Measurements from ENCODE around the gene CILP. TPM values are rescaled to one million over a fixed set of nuclear protein-coding genes. Genes with fewer than 3 reads are reported as not detected.

Gene CILP
- total RNA-seq, 1 experiment from 2014 or later: not detected

DNA sequence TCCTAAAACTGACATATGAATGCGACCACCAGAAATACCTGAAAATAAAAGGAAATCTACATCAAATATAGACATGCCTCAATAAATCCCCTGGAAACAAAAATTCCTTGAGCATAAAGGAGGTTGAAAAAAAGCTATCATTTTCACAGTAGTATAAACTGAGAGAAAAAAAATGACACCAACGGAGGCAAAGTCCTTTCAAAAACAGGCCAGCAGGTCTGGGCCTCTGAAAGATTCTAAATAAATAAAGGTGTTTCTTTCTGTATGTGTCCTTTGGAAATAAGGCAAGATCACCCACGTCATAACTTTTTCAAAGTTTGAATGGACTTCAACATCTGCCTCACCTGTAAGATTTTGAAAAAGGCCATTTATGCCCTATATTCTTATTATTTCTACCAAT lies 31.1 kb downstream of the CILP start:
- DNase-seq (ENCODE audit: low read depth): no peak
- in situ Hi-C loops (cut with HindIII; ENCODE audit: low pct_unique_long_range_greater_than_20kb, low sequenced_read_pairs): no loop called here

GRCh38 chr15:65177901-65178300 lies 33.4 kb downstream of the CILP start:
- in situ Hi-C loops (cut with HindIII; ENCODE audit: low pct_unique_long_range_greater_than_20kb, low sequenced_read_pairs): no loop called here

GRCh38 chr15:65176056-65176455 lies 35.2 kb downstream of the CILP start:
- in situ Hi-C loops (cut with HindIII; ENCODE audit: low pct_unique_long_range_greater_than_20kb, low sequenced_read_pairs): no loop called here
- DNase-seq (ENCODE audit: low read depth): no peak

More at GRCh38 chr15:65177901-65178300, 33.4 kb downstream of the CILP start:
- DNase-seq (ENCODE audit: low read depth): no peak

DNA sequence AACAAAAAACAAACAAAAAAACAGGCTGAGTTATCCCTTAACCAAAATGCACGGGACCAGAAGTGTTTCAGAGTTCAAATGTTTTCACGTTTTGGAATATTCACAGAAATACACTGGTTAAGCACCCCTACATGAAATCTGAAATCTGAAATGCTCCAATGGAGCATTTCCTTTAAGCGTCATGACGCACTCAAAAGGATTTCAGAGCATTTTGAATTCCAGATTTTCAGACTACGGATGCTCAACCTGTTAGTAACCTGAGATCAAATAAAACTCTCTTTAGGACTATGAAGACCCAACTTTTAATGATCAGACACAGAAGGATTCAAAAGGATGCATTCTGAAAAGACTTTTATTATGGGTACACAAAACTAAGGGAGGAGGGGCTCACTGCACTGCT lies 35.8 kb downstream of the CILP start:
- peak; percentile 74 for DNase-seq (ENCODE audit: low read depth)
- in situ Hi-C loops (cut with HindIII; ENCODE audit: low pct_unique_long_range_greater_than_20kb, low sequenced_read_pairs): no loop called here

- DNase-seq (ENCODE audit: low read depth): no peak
- in situ Hi-C loops (cut with HindIII; ENCODE audit: low pct_unique_long_range_greater_than_20kb, low sequenced_read_pairs): no loop called here
Observed at GRCh38 chr15:65174509-65174908, 36.8 kb downstream of the CILP start.

DNA sequence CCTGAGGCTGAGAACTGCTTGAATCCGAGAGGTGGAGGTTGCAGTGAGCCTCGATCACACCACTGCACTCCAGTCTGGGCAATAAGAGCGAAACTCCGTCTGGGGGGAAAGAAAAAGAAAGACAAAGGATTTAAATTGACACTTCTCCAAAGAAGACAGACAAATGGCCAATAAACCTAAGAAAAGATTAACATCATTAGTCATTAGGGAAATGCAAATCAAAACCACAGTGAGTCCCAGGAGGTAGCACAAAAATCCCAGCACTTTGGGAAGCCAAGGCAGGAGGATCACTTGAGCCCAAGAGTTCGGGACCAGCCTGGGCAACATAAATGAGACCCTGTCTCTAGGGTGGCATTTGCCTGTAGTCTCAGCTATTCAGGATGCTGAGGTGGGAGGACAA lies 38.7 kb downstream of the CILP start:
- in situ Hi-C loops (cut with HindIII; ENCODE audit: low pct_unique_long_range_greater_than_20kb, low sequenced_read_pairs): no loop called here
- DNase-seq (ENCODE audit: low read depth): no peak

GRCh38 chr15:65171428-65171827 lies 39.8 kb downstream of the CILP start:
- DNase-seq (ENCODE audit: low read depth): no peak
- in situ Hi-C loops (cut with HindIII; ENCODE audit: low pct_unique_long_range_greater_than_20kb, low sequenced_read_pairs): no loop called here

- in situ Hi-C loops (cut with HindIII; ENCODE audit: low pct_unique_long_range_greater_than_20kb, low sequenced_read_pairs): no loop called here
- no peak for DNase-seq (ENCODE audit: low read depth)
Observed at GRCh38 chr15:65165875-65166274, 45.4 kb downstream of the CILP start.

DNA sequence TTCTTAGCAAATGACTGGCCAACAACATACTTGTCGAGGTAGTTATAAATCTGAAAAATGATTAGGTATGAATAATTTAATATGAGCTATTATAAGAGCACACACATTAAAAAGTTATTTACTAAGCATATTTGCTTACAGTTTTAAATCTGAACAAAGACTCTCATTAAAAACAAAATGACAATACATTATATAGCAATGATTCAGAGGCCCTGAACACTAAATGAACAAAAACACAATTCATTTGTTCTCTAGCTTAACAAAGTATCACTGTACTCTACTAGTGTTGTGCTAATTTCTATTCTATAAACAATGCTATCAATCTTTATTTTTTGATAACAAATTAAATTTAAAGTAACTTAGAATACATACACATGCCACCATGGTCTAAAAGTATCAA lies 47.1 kb downstream of the CILP start:
- in situ Hi-C loops (cut with HindIII; ENCODE audit: low pct_unique_long_range_greater_than_20kb, low sequenced_read_pairs): no loop called here

DNA sequence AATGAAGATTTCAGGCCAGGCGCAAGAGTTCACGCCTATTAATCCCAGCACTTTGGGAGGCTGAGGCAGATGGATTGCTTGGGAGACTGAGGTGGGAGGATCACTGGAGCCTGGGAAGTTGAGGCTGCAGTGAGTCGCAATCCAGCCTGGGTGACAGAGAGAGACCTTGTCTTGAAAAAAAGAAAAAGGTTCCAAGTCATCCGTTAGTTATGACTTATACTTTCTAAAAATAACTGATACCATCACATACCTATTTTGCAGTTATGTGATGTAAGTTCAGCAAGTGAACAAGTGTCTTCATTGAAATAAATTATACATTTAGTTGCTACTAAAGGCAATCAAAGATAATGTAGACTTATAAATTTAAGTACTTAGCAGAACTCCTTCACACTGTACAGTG lies 48.2 kb downstream of the CILP start:
- in situ Hi-C loops (cut with HindIII; ENCODE audit: low pct_unique_long_range_greater_than_20kb, low sequenced_read_pairs): no loop called here
- DNase-seq (ENCODE audit: low read depth): no peak

More for the DNA sequence above, 47.1 kb downstream of the CILP start:
- no peak for DNase-seq (ENCODE audit: low read depth)

GRCh38 chr15:65156692-65157091 lies 54.6 kb downstream of the CILP start:
- in situ Hi-C loops (cut with HindIII; ENCODE audit: low pct_unique_long_range_greater_than_20kb, low sequenced_read_pairs): no loop called here
- no peak for DNase-seq (ENCODE audit: low read depth)

DNA sequence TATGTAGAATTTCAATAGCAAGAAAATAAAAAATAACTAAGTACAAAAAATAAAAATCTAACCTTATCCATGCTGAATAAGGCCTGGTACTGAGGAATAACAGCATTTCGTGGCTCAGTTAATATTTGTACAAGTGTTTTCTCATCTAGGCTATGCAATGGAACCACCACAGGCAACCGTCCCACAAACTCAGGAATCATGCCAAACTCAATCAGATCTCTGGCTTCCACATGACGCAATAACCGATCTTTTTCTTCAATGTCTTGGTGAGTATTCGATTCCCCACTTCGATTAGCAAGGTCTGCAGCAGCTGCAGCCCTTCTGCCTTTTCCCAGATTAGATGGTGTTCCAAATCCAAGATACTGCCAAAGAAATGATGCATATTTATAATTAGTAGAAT lies 56.6 kb downstream of the CILP start:
- in situ Hi-C loops (cut with HindIII; ENCODE audit: low pct_unique_long_range_greater_than_20kb, low sequenced_read_pairs): no loop called here
- no peak for DNase-seq (ENCODE audit: low read depth)

DNA sequence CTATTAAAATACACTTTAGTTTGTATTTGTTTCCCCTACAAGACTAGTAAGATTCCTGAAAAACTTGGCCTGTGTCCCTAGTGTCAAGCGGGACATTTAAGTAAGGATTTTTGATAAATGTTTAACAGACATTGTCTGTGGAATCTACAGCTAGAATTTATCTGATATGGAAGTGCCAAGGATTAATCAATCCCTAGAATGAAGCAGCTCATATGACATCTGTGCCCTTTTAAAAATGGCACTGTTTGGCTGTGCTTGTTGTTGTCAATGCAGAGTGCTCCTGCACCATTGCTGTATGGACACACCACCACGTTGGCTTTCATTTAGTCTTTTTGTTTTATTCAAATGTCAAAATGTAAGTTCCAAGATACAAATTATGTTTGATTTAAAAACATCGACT lies 63.4 kb downstream of the CILP start:
- in situ Hi-C loops (cut with HindIII; ENCODE audit: low pct_unique_long_range_greater_than_20kb, low sequenced_read_pairs): no loop called here

GRCh38 chr15:65146438-65146837 lies 64.8 kb downstream of the CILP start:
- in situ Hi-C loops (cut with HindIII; ENCODE audit: low pct_unique_long_range_greater_than_20kb, low sequenced_read_pairs): no loop called here
- DNase-seq (ENCODE audit: low read depth): no peak

More for the DNA sequence above, 63.4 kb downstream of the CILP start:
- DNase-seq (ENCODE audit: low read depth): no peak

Other genes starting within 250 kb of the CILP start
- 74.7 and 93.8 TPM in 2 replicates for gene SPG21, start 221.6 kb downstream of the CILP start, total RNA-seq (2014; rRNA removed; shearing (Covaris generic); ENCODE audit: low replicate concordance)
- gene MTFMT, start 181.8 kb downstream of the CILP start, total RNA-seq (2014; rRNA removed; shearing (Covaris generic); ENCODE audit: low replicate concordance): 23.6 and 28.2 TPM in 2 replicates
- not detected in 2 replicates for gene SLC51B, start 166.1 kb downstream of the CILP start, total RNA-seq (2014; rRNA removed; shearing (Covaris generic); ENCODE audit: low replicate concordance)
- not detected in 2 replicates for gene RASL12, start 143.5 kb downstream of the CILP start, total RNA-seq (2014; rRNA removed; shearing (Covaris generic); ENCODE audit: low replicate concordance)
- not detected in 2 replicates for gene KBTBD13, start 134.7 kb downstream of the CILP start, total RNA-seq (2014; rRNA removed; shearing (Covaris generic); ENCODE audit: low replicate concordance)
- not detected in 2 replicates for gene UBAP1L, start 96.3 kb downstream of the CILP start, total RNA-seq (2014; rRNA removed; shearing (Covaris generic); ENCODE audit: low replicate concordance)
- gene PDCD7, start 77.7 kb downstream of the CILP start, total RNA-seq (2014; rRNA removed; shearing (Covaris generic); ENCODE audit: low replicate concordance): 28.6 and 30.4 TPM in 2 replicates
- gene CLPX, start 26.1 kb downstream of the CILP start, total RNA-seq (2014; rRNA removed; shearing (Covaris generic); ENCODE audit: low replicate concordance): 21.2 and 22.8 TPM in 2 replicates
- 10.0 and 16.9 TPM in 2 replicates for gene PARP16, start 75.4 kb upstream of the CILP start, total RNA-seq (2014; rRNA removed; shearing (Covaris generic); ENCODE audit: low replicate concordance)
- gene RNU5A-1, start 84.6 kb upstream of the CILP start, total RNA-seq (2014; rRNA removed; shearing (Covaris generic); ENCODE audit: low replicate concordance): not detected in 2 replicates
- not detected in 2 replicates for gene RNU5B-1, start 93.2 kb upstream of the CILP start, total RNA-seq (2014; rRNA removed; shearing (Covaris generic); ENCODE audit: low replicate concordance)
- gene IGDCC3, start 166.5 kb upstream of the CILP start, total RNA-seq (2014; rRNA removed; shearing (Covaris generic); ENCODE audit: low replicate concordance): not detected in 2 replicates
- gene IGDCC4, start 211.5 kb upstream of the CILP start, total RNA-seq (2014; rRNA removed; shearing (Covaris generic); ENCODE audit: low replicate concordance): 0.67 and 1.7 TPM in 2 replicates